Heart left ventricle (tissue), 16 donors: Measurements from ENCODE around the gene ZNF627. TPM values are rescaled to one million over a fixed set of nuclear protein-coding genes. Genes with fewer than 3 reads are reported as not detected.

Experiments
- ATAC-seq, 4 donors: fragments of 200-7000 bp; cut with Tn5 transposase; one replicate each; pipeline ENCODE4 v1.9.1; 2020 to 2022; ENCODE audit warnings: moderate library complexity in 4 of 4, mild to moderate bottlenecking in 3 of 4, moderate number of reproducible peaks in 1 of 4
- DNase-seq, 5 donors: peaks; one replicate each; pipeline ENCODE4 v3.0.0-alpha.2; 2020
- H3K27ac ChIP-seq, 12 donors: fragments of 200-600 bp; sonication (generic) in 4 of 12; one replicate each; pipeline versions ENCODE4 v1.5.0 to v1.8.0; 2016 to 2022; ENCODE audit warnings: mild to moderate bottlenecking in 2 of 12
- H3K27me3 ChIP-seq, 9 donors: fragments of 200-600 bp; sonication (generic) in 2 of 9; one replicate each; pipeline versions ENCODE4 v1.5.1 to v1.8.0; 2016 to 2022; ENCODE audit warnings: mild to moderate bottlenecking in 3 of 9
- H3K36me3 ChIP-seq, 9 donors: fragments of 200-600 bp; sonication (generic) in 2 of 9; one replicate each; pipeline versions ENCODE4 v1.5.0 to v1.8.0; 2018 to 2022; ENCODE audit warnings: mild to moderate bottlenecking in 2 of 9
- H3K4me1 ChIP-seq, 12 donors: fragments of 200-600 bp; sonication (generic) in 4 of 12; one replicate each; pipeline versions ENCODE4 v1.5.0 to v1.8.0; 2016 to 2022; ENCODE audit warnings: mild to moderate bottlenecking in 3 of 12
- H3K4me3 ChIP-seq, 12 donors: fragments of 200-600 bp; sonication (generic) in 4 of 12; one replicate each; pipeline versions ENCODE4 v1.5.0 to v1.8.0; 2017 to 2022; ENCODE audit warnings: mild to moderate bottlenecking in 9 of 12, moderate library complexity in 4 of 12
- H3K9me3 ChIP-seq, 12 donors: fragments of 200-600 bp; sonication (generic) in 4 of 12; one replicate each; pipeline versions ENCODE4 v1.5.0 to v1.8.0; 2016 to 2022; ENCODE audit warnings: mild to moderate bottlenecking in 1 of 12
- POLR2A ChIP-seq, 2 donors: fragments of 450-650 bp; IDR thresholded peaks; one replicate each; pipeline ENCODE4 v1.6.1; 2017; ENCODE audit warnings: antibody characterized with exemption in 2 of 2, mild to moderate bottlenecking in 2 of 2, moderate library complexity in 2 of 2
- WGBS, 4 donors: extraction: QIAGEN DNeasy Blood & Tissue Kit in 2 of 4; methylation state at CpG; one replicate each; pipeline versions ENCODE4 v1.1.5 to v1.1.7; 2013 to 2018; 5-methylcytosine and 5-hydroxymethylcytosine counted together
- intact Hi-C, 10 donors: fragments of 100-400 bp; cut with DNase I; formaldehyde crosslinking; loops; one replicate each; pipeline versions ENCODE4 v1.11.1 to v1.14.2; 2022
- polyA plus RNA-seq, 2 donors: library from polyadenylated mRNA; stranded (reverse); fragments of 200-250 nt; gene quantifications; one replicate each; pipeline ENCODE4 v1.2.3, GENCODE V29; 2013
- total RNA-seq, 9 donors: library from RNA; depleted of rRNA in 2 of 9; stranded (reverse); fragments of >200 nt in 2 of 9; fragmentation: NEBNext Ultra II Directional in 3 of 9; extraction: Animal tissue kit (Norgen Biotek cat#: 25700) in 3 of 9; gene quantifications; one replicate each; pipeline versions ENCODE4 v1.1.0 to v1.2.4, GENCODE V29; 2016 to 2023
- TF ChIP-seq, protein P1 (sequence below), 12 donors: fragments of 200-600 bp; sonication (generic) in 4 of 12; IDR thresholded peaks; one replicate each; pipeline versions ENCODE4 v1.5.0 to v1.8.0; 2018 to 2022; ENCODE audit warnings: antibody characterized with exemption in 12 of 12, mild to moderate bottlenecking in 5 of 12
- donor health status: ischemic (EF 13 %, LVEDD 7.1; RV severe dilation, severe dysfunction).
- donor health status: healthy with polysubstance abuse.
- donor health status: DM: no; HTN: yes; CAD: no.
- donor health status: DM: no; HTN: no; CAD: no.
- donor health status: ischemic (EF 25% LVEDD 6.9; RV normal size, moderate dysfunction).
- donor health status: ischemic (EF 25% LVEDD 5.7; RV mildly dilated, moderate dysfunction).
- donor health status: healthy.
- donor health status: DM: yes; HTN: yes; CAD: no.
- donor health status: ischemic (EF 35%, LVEDD 5.7; RV mildly dilated, moderate dysfunction).
- donor health status: nonischemic (EF 11% LVEDD 7.7; RV severe dilation, severe dysfunction).
- donor health status: DM: yes; HTN: yes; CAD: no.
- donor health status: PGD.
- donor health status: ischemic (EF 29% LVEDD 5.4; RV normal size, mild dysfunction).
- donor health status: nonischemic (EF 23%, LVEDD 6.1; RV moderate dilation, normal function).

Gene ZNF627
- total and polyA plus RNA-seq, 11 donors: 2.5 to 9.2 (median 5.5) TPM

DNA sequence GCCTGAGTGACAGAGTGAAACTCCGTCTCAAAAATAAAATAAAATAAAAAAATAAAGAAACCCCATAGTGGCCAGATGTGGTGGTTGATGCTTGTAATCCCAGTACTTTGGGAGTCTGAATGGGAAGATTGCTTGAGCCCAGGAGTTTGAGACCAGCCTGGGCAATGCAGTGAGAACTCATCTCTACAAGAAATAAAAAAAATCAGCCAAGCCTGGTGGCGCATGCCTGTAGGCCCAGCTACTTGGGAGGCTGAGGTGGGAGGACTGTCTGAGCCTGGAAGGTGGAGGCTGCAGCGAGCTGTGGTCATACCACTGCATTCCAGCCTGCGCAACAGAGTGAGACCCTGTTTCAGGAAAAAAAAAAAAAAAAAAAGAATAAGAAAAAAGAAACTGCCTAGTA, 53.8 kb downstream of the ZNF627 start:
- no peak overlapping the region for H3K4me3 ChIP-seq
- 97 to 99% (median 99%) methylated on average over 4 of the region's 4 CpGs for WGBS, 4 donors
- no peak for TF ChIP-seq POLR2A (IDR thresholded peaks at IDR 0.05)
- TF ChIP-seq, protein P1, sequence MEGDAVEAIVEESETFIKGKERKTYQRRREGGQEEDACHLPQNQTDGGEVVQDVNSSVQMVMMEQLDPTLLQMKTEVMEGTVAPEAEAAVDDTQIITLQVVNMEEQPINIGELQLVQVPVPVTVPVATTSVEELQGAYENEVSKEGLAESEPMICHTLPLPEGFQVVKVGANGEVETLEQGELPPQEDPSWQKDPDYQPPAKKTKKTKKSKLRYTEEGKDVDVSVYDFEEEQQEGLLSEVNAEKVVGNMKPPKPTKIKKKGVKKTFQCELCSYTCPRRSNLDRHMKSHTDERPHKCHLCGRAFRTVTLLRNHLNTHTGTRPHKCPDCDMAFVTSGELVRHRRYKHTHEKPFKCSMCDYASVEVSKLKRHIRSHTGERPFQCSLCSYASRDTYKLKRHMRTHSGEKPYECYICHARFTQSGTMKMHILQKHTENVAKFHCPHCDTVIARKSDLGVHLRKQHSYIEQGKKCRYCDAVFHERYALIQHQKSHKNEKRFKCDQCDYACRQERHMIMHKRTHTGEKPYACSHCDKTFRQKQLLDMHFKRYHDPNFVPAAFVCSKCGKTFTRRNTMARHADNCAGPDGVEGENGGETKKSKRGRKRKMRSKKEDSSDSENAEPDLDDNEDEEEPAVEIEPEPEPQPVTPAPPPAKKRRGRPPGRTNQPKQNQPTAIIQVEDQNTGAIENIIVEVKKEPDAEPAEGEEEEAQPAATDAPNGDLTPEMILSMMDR (IDR thresholded peaks at IDR 0.05): no peak
- ATAC-seq (no peak), DNase-seq (no peak)
- no peak overlapping the region for H3K27ac ChIP-seq
- no peaks in the 10 kb centered on the region for H3K27me3 ChIP-seq
- H3K4me1 ChIP-seq: no peaks in the 10 kb centered on the region
- peaks cover 0 to 44% (median 26%) of the 10 kb centered on the region in 12 donors for H3K9me3 ChIP-seq
- peaks cover 0 to 13% (median 0%) of the 10 kb centered on the region in 9 donors for H3K36me3 ChIP-seq
- intact Hi-C loops: no loop called here

DNA sequence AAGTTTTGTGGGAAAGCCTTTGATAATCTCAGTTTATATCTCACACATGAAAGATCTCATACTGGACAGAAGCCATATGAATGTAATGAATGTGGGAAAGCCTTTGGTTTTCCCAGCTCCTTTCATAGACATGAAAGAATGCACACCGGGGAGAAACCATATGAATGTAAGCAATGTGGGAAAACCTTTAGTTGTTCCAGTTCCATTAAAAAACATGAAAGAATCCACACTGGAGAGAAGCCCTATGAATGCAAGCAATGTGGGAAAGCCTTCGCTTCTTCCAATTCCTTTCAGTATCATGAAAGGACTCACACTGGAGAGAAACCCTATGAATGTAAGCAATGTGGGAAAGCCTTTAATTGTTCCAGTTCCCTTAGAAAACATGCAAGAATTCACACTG, 54.8 kb downstream of the ZNF627 start:
- peaks cover 0 to 44% (median 26%) of the 10 kb centered on the region in 12 donors for H3K9me3 ChIP-seq
- WGBS, 4 donors: 73 to 100% (median 95%) methylated on average over 2 of the region's 2 CpGs
- intact Hi-C loops: no loop called here
- H3K36me3 ChIP-seq: peaks cover 0 to 13% (median 0%) of the 10 kb centered on the region in 9 donors
- DNase-seq: no peak
- no peaks in the 10 kb centered on the region for H3K27me3 ChIP-seq
- no peak overlapping the region for H3K27ac ChIP-seq
- H3K4me1 ChIP-seq: no peaks in the 10 kb centered on the region
- H3K4me3 ChIP-seq: no peak overlapping the region
- TF ChIP-seq POLR2A (IDR thresholded peaks at IDR 0.05): no peak
- TF ChIP-seq, protein P1 (IDR thresholded peaks at IDR 0.05): no peak
- no peak for ATAC-seq

DNA sequence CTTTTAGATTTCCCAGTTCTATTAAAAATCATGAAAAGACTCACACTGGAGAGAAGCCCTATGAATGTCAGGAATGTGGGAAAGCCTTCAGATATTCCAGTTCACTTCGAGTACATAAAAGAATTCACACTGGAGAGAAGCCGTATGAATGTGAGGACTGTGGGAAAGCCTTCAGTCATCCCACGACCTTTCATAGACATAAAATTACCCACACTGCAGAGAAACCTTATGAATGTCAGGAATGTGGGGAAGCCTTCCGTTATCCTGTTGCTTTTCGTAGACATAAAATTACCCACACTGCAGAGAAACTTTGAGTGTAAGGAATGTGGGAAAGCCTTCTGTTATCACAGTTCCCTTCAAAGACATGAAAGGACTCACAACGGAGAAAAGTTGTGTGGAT, 55.2 kb downstream of the ZNF627 start:
- H3K9me3 ChIP-seq: peaks cover 0 to 44% (median 26%) of the 10 kb centered on the region in 12 donors
- no peak overlapping the region for H3K27ac ChIP-seq
- ATAC-seq (no peak), DNase-seq (no peak)
- WGBS, 4 donors: 93 to 96% (median 94%) methylated on average over 6 of the region's 6 CpGs
- TF ChIP-seq POLR2A (IDR thresholded peaks at IDR 0.05): no peak
- TF ChIP-seq, protein P1 (IDR thresholded peaks at IDR 0.05): no peak
- H3K4me3 ChIP-seq: no peak overlapping the region
- H3K36me3 ChIP-seq: peaks cover 0 to 13% (median 0%) of the 10 kb centered on the region in 9 donors
- intact Hi-C loops: no loop called here
- H3K4me1 ChIP-seq: no peaks in the 10 kb centered on the region
- no peaks in the 10 kb centered on the region for H3K27me3 ChIP-seq

DNA sequence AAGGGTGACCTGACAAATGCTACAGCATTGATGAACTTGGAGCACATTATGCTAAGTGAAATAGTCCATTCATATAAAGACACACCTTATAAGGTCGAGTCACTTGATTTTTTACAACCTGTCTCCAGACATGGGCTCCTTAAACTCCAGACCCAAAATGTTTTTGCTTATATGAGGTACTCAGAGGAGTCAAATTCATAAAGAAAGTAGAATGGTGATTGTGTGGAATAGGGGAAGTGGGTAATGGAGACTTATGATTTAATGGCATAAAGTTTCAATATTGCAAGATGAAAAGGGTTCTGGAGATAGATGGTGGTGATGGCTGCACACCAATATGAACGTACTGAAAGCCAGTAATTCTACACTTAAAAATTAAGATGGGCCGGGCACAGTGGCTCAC, 59.3 kb downstream of the ZNF627 start:
- Histone ChIP-seq H3K27me3 (no peaks in the 10 kb centered on the region), H3K27ac (no peak overlapping the region), H3K4me1 (no peaks in the 10 kb centered on the region), H3K4me3 (no peak overlapping the region), H3K36me3 (peaks cover 0 to 11% (median 0%) of the 10 kb centered on the region in 9 donors), H3K9me3 (peaks cover 0 to 26% (median 20%) of the 10 kb centered on the region in 12 donors)
- DNase-seq (no peak), ATAC-seq (no peak)
- intact Hi-C loops: no loop called here
- WGBS, 4 donors: 92 to 98% (median 94%) methylated on average over 3 of the region's 3 CpGs
- no peak for TF ChIP-seq POLR2A (IDR thresholded peaks at IDR 0.05)
- TF ChIP-seq, protein P1 (IDR thresholded peaks at IDR 0.05): no peak
